PFSK-1 (cell line): ENCODE data around the gene SNX11.

Experiments used
- FOXP2 ChIP-seq: optimal IDR thresholded peaks from 2 replicates; pipeline ENCODE3; 2011; ENCODE audit warnings: borderline replicate concordance, control low read depth, inconsistent platforms; ENCODE audit not compliant: insufficient read depth; ENCODE audit errors: extremely low read length, extremely low read depth
- POLR2AphosphoS5 ChIP-seq: IDR thresholded peaks from 2 replicates; pipeline ENCODE4 v1.6.1; 2012; ENCODE audit warnings: low read depth, mild to moderate bottlenecking, control low read depth, low read length, moderate library complexity
- REST ChIP-seq, 2 experiments: IDR thresholded peaks; 2 replicates each; pipeline versions ENCODE4 v1.6.1 to v1.8.0; 2011 to 2012; ENCODE audit warnings: low read depth in 2 of 2, low read length in 2 of 2, control low read depth in 1 of 2, inconsistent platforms in 1 of 2, mild to moderate bottlenecking in 1 of 2, moderate library complexity in 1 of 2; ENCODE audit not compliant: insufficient read depth in 1 of 2
- SIN3A ChIP-seq: IDR thresholded peaks from 2 replicates; pipeline ENCODE4 v1.6.1; 2012; ENCODE audit warnings: mild to moderate bottlenecking, low read length, moderate library complexity, borderline replicate concordance; ENCODE audit not compliant: insufficient read depth
- TAF1 ChIP-seq: IDR thresholded peaks from 2 replicates; pipeline ENCODE4 v1.6.1; 2012; ENCODE audit warnings: low read length, control low read depth, borderline replicate concordance; ENCODE audit not compliant: insufficient read depth

The SNX11 gene

GRCh38 chr17:48100591-48101011, 7.0 kb upstream of the SNX11 start:
- TF ChIP-seq POLR2AphosphoS5, result no peak
- TF ChIP-seq TAF1, result no peak
- no peak for TF ChIP-seq REST (IDR thresholded peaks at IDR 0.05; ENCODE audit: insufficient read depth in 1 of 2, low read depth in 2 of 2, low read length in 2 of 2)
- no peak for TF ChIP-seq FOXP2
- TF ChIP-seq SIN3A, result no peak

- TF ChIP-seq SIN3A, result peak; percentile 10; the same call in 1 of the 2 replicates
- TF ChIP-seq POLR2AphosphoS5, result peak; percentile 78
- no peak for TF ChIP-seq REST (IDR thresholded peaks at IDR 0.05; ENCODE audit: insufficient read depth in 1 of 2, low read depth in 2 of 2, low read length in 2 of 2)
- peak; percentile 57; the same call in 1 of the 2 replicates for TF ChIP-seq TAF1
- peak; percentile 65 for TF ChIP-seq FOXP2
These were observed 6.4 kb upstream of the SNX11 start, which contains the start of gene CBX1 for GRCh38 chr17:48101012-48101720. Gene CBX1, minus strand, starts transcription at chr17:48101478. Its CDS starts 24,474 bp downstream, at chr17:48077004.

GRCh38 chr17:48102043-48102750, 5.4 kb upstream of the SNX11 start:
- no peak for TF ChIP-seq SIN3A
- TF ChIP-seq FOXP2, result no peak
- no peak for TF ChIP-seq REST (IDR thresholded peaks at IDR 0.05; ENCODE audit: insufficient read depth in 1 of 2, low read depth in 2 of 2, low read length in 2 of 2)
- TF ChIP-seq POLR2AphosphoS5, result no peak
- no peak for TF ChIP-seq TAF1

GRCh38 chr17:48102798-48103715, 4.5 kb upstream of the SNX11 start:
- TF ChIP-seq FOXP2 (no peak), SIN3A (no peak), POLR2AphosphoS5 (no peak), REST (IDR thresholded peaks at IDR 0.05; ENCODE audit: insufficient read depth in 1 of 2, low read depth in 2 of 2, low read length in 2 of 2) (no peak), TAF1 (no peak)
